Embryonic facial prominence (tissue), 1 donor: ENCODE results near the gene MPRIP.

ENCODE experiments used
- DNase-seq: peaks from one replicate; pipeline ENCODE4 v3.0.0-alpha.2; 2016; ENCODE audit errors: extremely low spot score

The MPRIP gene

DNA sequence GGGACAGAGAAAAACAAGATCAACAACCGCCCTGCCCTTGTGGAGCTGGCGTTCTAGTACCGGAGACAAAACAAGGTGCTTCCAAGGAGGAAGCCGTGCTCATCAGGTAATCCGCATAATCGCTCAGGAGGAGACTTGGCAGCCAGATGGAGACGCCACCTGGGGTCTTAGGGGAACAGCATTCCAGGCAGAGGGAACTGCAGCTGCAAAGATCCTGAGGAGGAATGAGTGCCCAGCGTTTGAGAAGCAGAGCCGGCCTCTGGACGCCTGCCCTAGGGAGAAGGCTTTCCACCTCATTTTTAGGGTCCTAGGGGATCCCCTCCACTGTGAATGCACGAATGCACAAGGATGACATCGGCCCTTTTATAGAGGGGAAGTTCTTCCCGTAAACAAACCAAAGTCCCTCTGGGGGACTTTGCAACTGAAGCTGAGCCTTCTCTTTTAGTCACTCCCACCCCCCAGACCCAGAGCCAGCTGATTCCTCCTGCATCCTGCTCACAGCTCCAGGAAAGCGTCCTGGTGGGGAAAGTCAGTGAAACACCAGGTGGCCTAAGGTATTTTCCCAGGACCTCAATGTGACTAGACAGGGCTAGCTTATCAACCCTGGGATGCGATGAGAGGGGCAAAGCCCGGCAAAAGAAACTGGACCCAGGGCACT is 13.2 kb upstream of the MPRIP start:
- no peak for DNase-seq

GRCh38 chr17:17029938-17030337 is 12.3 kb upstream of the MPRIP start:
- DNase-seq: no peak

DNA sequence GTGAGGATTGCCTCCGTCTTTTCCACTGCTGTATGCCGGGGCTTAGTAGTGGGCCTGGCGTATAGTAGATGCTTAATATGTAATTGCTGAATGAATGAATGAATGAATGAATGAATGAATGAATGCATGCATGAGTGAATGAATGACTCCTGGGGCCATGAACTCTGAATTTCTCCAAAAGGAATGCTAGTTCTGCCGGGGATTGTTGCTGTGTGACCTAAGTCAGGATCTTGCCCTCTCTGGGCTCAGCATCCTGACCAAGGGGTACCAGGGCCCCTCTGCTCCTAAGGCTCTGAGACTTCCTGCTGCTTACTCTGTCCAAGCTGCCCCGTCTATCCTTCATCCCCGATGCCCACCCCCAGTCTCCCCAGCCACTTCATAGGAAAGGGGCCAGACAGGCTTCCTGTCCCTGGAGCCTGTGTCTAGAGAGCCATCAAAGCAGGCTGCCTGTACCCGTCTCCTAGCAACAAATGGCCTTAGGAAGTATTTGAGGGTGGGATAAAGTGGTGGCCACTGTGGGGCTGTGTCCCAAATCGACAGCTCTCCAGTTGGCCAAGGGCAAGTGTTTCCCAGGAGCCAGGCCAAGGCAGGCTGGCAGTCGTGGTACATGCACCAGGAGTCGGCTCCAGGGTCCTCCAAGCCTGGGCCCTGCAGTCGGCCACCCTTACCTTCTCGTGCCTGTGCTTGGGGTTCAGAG is 11.6 kb upstream of the MPRIP start:
- DNase-seq: no peak

GRCh38 chr17:17032131-17032692 is 10.0 kb upstream of the MPRIP start:
- no peak for DNase-seq

GRCh38 chr17:17033466-17033865 is 8.8 kb upstream of the MPRIP start:
- DNase-seq: no peak

DNA sequence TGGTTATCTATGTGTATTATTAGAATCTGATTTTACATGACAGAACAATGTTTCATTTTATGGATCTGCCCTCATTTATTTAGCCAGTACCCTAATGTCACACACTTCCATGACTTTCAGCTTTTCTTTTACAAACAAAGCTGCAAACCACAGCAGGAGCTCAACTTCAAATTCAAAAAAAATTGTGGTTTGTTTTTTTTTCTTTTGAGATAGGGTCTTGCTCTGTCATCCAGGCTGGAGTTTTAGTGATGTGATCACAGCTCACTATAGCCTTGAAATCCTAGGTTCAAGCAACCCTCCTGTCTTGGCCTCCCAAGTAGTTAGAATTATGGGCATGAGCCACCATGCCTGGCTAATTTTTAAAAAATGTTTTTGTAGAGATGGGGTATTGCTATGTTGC is 8.2 kb upstream of the MPRIP start:
- no peak for DNase-seq

- no peak for DNase-seq
Measured at GRCh38 chr17:17034496-17035075, 7.7 kb upstream of the MPRIP start.

DNA sequence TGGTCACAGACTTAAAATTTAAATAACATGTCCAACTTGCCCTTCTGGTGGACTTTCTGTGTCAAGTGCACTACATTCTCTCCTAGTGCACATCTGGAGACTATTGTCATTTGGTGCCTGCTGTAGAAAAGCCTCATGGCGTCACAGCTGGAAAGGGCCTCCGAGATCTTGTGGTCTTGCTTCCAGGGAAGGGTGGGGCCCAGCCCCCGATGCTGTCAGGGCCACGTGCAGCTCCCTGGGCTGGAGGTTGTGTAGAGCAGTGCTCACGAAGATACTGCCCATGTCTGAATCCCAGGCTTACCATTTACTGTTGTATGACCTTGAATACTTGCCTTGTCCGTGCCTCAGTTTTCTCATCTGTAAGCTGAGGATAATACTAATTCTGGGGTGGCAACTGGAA is 6.8 kb upstream of the MPRIP start:
- no peak for DNase-seq

DNA sequence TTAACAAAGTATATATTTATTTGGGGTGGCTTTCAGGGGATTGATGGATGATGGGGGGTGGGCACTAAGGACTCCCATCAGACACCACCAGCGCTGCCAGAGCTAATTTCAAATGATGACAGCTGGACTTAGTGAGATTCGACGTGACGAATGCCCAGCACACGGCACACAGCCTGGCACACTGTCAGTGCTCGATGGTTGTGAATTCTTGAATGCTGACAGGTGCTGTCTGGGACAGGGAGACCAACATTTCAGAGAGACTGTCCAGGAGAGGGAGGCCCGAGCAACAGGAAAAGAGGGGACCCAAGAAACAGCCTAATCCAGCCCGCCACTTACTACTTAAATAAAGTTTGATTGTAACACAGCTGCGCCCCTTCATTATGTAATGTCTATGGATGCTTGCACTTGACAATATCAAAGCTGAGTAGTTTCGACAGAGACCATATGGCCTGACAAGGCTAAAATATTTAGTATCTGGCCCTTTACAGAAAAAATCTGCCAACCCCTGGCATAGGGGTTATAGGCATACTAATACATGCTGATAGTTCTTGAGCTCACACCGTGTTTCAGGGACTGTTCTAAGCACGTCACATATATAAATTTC is 6.2 kb upstream of the MPRIP start:
- DNase-seq: no peak

- DNase-seq: no peak
Measured at GRCh38 chr17:17036524-17036998, 5.7 kb upstream of the MPRIP start.

DNA sequence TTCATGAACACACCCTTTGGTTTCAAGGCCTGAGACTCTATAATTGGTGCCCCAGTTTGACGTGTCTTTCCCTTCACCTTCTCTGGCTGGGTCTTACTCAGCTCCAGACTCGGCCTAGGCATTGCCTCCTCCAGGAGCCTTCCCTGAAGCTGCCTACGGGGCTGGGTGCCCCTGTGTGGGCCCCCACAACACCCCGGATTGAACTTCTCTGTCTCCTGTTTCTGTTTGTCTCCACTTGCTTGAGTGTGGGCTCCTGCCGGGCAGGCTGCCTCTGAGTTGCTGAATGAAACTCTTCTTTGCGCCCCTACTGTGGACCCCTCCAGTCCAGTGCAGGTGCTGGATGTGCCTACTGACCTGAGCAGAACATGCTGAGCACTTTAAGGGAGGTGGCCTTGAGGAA is 2.3 kb upstream of the MPRIP start:
- DNase-seq: no peak

DNA sequence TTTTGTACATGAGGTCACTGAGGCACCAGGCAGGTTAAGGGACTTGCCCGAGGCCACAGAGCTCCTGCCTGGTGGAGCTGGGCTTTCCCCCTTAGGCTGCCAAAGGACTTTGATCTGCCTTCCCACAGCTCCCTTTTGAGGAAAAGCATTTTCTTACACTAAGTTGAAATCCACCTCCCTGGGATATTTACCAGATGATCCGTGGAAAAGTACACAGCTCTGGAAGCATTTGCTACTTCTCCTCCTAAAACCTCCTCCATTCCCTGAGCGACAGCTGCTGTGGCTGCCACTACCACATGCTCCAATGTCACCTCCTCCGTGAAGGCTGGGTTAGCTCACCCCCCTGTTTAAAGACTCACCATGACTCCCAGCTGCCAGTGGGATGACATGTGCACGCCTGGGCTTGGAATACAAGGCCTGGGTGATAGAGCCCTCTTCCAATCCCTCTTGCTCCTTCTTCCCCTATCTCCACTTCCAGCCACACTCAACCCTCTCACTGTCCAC is 1.2 kb upstream of the MPRIP start:
- no peak for DNase-seq

DNA sequence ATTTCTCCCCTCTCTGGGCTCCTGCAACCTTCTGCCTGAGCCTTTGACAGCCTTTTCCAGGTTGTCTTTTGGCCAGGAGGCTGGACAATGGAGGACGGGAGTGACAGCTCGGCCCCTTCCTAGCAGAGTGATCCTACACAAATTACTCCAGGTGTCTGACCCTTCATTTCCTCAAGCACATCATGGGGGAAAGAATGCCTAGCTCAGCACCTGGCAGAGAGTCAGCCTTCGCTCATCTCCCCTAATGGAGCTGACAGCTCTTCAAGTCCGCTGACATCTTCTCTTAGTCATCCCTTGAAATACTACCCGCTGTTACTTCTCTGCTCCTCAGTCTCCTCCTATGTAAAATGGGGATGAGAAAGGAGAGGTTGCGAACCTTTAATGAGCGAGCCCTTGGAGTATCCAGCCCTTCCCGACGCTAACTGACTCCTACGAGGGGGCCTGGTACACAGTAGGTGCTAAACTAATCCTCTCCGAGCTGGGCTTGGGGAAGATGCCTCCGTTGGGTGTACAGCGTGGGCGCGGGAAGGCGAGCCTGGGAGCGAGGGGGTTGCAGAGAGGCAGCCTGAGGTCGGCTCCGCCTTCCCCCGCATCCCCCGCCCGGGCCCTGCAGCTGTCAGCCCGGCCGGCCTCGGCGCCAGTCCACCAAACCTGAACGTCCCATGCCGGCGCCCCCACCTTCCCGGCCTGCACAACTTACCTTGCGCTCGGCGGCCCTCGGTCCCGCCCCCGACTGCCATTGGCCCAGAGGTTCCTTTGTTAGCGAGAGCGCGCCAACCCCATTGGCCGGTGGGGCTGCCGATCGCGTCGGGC is 480 bp upstream of the MPRIP start:
- peak; percentile 93 for DNase-seq

- no peak for DNase-seq
Measured at GRCh38 chr17:17042851-17043460, 699 bp downstream of the MPRIP start.

GRCh38 chr17:17043461-17044271 is 1.4 kb downstream of the MPRIP start:
- DNase-seq: no peak

- no peak for DNase-seq
Measured at GRCh38 chr17:17044846-17045561, 2.7 kb downstream of the MPRIP start.

GRCh38 chr17:17048106-17048505 is 5.8 kb downstream of the MPRIP start:
- DNase-seq: no peak

GRCh38 chr17:17050346-17051345 is 8.4 kb downstream of the MPRIP start:
- no peak for DNase-seq
